Calu3 (cell line): ENCODE measurements around the gene PSME4. TPM values are rescaled to one million over a fixed set of nuclear protein-coding genes. Genes with fewer than 3 reads are reported as not detected.

Experiments
- BruUV-seq: library from RNA; stranded (reverse); fragments of 400-500 nt; replicated peaks from 2 replicates; lab custom pipeline; 2021; lab: Mats Ljungman, UMichigan
- CTCF ChIA-PET: fragments of 300-600 bp; sonication (Branson Sonifier 250); formaldehyde crosslinking; loops from one replicate; lab custom pipeline; 2022; ENCODE audit warnings: antibody characterized with exemption; lab: Charles Lee
- DNase-seq: peaks from one replicate; pipeline ENCODE4 v3.0.0; 2022
- H3K27ac Mint-ChIP-seq: one replicate; pipeline ENCODE4 v1.8.0; 2022; ENCODE audit warnings: mixed read lengths; ENCODE audit not compliant: unreplicated experiment
- H3K27me3 Mint-ChIP-seq: one replicate; pipeline ENCODE4 v1.8.0; 2022; ENCODE audit warnings: mixed read lengths; ENCODE audit not compliant: unreplicated experiment
- H3K36me3 Mint-ChIP-seq: one replicate; pipeline ENCODE4 v1.8.0; 2022; ENCODE audit warnings: mild to moderate bottlenecking, moderate library complexity, mixed read lengths; ENCODE audit not compliant: insufficient read depth, unreplicated experiment
- H3K4me1 Mint-ChIP-seq: one replicate; pipeline ENCODE4 v1.8.0; 2022; ENCODE audit warnings: mild to moderate bottlenecking, low read depth, mixed read lengths; ENCODE audit not compliant: unreplicated experiment
- H3K4me3 Mint-ChIP-seq: one replicate; pipeline ENCODE4 v1.8.0; 2022; ENCODE audit warnings: mild to moderate bottlenecking, low read depth, moderate library complexity, mixed read lengths; ENCODE audit not compliant: unreplicated experiment
- H3K9me3 Mint-ChIP-seq: one replicate; pipeline ENCODE4 v1.8.0; 2022; ENCODE audit warnings: low read depth, mixed read lengths; ENCODE audit not compliant: unreplicated experiment
- intact Hi-C: fragments of 100-400 bp; cut with micrococcal nuclease; formaldehyde crosslinking; loops from one replicate; pipeline ENCODE4 v1.10.0; 2022; ENCODE audit not compliant: unreplicated experiment
- total RNA-seq: library from RNA; stranded (reverse); gene quantifications from 2 replicates; pipeline ENCODE4 v1.2.3, GENCODE V29; 2022
- TF ChIP-seq, protein P1 (sequence below): fragments of 200-600 bp; IDR thresholded peaks from one replicate; pipeline ENCODE4 v1.8.0; 2022; ENCODE audit warnings: antibody characterized with exemption; ENCODE audit not compliant: unreplicated experiment

The PSME4 gene
- total RNA-seq, 1 experiment from 2014 or later = 58.4 TPM

DNA sequence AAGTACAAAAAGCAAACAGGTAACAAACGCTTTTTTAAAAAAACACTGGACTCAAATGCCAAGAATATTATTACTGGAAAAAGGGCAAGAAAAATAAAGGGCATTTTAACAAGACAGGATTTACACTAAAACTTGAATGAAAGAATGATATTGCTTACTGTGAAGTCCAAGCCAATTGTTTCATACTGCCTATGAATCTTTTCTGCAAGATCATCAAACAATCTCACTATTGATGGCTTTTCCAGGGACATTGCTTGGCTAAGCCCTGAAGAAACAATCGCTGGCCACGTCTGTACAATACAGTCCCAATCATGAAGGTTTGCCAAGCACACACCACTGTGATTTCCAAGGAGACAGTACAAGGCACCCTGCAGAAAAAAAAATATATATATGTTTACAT, 69.6 kb downstream of the PSME4 start:
- DNase-seq = no peak
- Mint-ChIP-seq H3K4me3 (no peak overlapping the region), H3K9me3 (no peaks in the 10 kb centered on the region), H3K27ac (no peak overlapping the region), H3K36me3 (peaks cover 11% of the 10 kb centered on the region), H3K27me3 (no peaks in the 10 kb centered on the region), H3K4me1 (peaks cover 15% of the 10 kb centered on the region)
- intact Hi-C loops = no loop called here
- CTCF ChIA-PET = no interaction called here
- TF ChIP-seq, protein P1, sequence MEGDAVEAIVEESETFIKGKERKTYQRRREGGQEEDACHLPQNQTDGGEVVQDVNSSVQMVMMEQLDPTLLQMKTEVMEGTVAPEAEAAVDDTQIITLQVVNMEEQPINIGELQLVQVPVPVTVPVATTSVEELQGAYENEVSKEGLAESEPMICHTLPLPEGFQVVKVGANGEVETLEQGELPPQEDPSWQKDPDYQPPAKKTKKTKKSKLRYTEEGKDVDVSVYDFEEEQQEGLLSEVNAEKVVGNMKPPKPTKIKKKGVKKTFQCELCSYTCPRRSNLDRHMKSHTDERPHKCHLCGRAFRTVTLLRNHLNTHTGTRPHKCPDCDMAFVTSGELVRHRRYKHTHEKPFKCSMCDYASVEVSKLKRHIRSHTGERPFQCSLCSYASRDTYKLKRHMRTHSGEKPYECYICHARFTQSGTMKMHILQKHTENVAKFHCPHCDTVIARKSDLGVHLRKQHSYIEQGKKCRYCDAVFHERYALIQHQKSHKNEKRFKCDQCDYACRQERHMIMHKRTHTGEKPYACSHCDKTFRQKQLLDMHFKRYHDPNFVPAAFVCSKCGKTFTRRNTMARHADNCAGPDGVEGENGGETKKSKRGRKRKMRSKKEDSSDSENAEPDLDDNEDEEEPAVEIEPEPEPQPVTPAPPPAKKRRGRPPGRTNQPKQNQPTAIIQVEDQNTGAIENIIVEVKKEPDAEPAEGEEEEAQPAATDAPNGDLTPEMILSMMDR = no peak
- BruUV-seq = no TSS peak

DNA sequence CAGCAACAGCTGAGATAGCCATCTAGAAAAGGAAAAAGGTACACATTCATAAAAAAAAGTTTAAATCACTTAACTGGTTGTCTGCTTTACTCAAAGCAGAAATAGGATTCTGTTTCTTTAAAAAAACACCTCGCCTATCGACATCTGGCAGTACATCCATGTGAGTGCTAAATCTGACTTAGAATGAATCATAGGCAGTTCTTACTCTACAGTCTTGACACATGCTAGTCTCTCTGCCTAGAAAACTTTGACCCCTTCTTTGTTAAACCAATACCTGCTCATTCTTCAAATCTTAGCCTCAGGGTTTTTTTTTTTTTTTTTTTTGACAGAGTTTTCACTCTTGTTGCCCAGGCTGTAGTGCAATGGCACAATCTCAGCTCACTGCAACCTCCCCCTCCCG, 73.9 kb downstream of the PSME4 start:
- H3K27ac Mint-ChIP-seq = peak overlapping the region; percentile 91

DNA sequence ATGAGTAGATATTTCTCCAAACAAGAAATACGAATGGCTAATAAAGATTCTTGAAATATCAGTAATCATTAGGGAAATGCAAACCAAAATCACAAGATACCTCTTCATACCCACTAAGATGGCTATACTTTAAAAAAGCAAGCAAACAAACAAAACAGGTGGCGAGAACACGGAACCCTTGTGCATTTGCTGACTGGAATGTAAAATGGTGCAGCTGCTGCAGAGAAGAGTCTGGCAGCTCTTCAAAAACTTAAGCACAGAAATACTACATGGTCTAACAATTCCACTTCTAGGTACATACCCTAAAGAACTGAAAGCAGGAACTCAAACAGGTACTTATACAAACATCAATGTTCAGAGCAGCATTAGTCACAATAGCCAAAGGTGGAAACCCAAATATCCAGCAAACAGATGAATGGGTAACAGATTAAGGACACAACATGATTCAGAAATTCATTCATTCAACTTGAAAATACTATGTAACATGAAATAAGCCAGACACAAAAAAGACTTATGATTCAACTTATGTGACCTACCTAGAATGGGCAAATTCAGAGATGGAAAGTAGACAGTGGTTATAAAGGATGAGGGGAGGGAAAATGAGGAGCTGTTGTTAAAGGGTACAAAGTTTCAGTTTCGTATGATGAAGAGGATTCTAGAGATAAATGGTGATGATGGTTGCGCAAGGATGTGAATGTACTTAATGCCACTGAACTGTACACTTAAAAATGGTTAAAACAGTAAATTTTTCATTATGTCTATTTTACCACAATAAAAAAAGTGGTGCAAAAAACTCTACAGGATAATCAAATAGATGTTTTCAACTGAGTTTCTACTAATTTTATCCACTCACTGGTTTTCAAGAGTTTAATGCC, 84.2 kb downstream of the PSME4 start:
- H3K27me3 Mint-ChIP-seq = no peaks in the 10 kb centered on the region
- no peak overlapping the region for H3K4me3 Mint-ChIP-seq
- TF ChIP-seq, protein P1 = no peak
- H3K36me3 Mint-ChIP-seq = peaks cover 40% of the 10 kb centered on the region
- DNase-seq = no peak
- intact Hi-C loops = no loop called here
- BruUV-seq = no TSS peak
- H3K9me3 Mint-ChIP-seq = no peaks in the 10 kb centered on the region
- CTCF ChIA-PET = interaction anchor here (1.0 kb wide), 1 partner anchor 25 kb away, joined by 3 read pairs; no protein-coding TSS in a partner anchor
- H3K4me1 Mint-ChIP-seq = no peaks in the 10 kb centered on the region
- H3K27ac Mint-ChIP-seq = no peak overlapping the region

More for the DNA sequence above, 73.9 kb downstream of the PSME4 start:
- CTCF ChIA-PET = interaction anchor here (0.5 to 0.7 kb wide), 2 partner anchors 66 to 147 kb away, joined by 3 to 4 read pairs; no protein-coding TSS in a partner anchor
- TF ChIP-seq, protein P1 = no peak
- H3K27me3 Mint-ChIP-seq = no peaks in the 10 kb centered on the region
- peak; percentile 6 for DNase-seq
- H3K4me3 Mint-ChIP-seq = peak overlapping the region; percentile 54
- H3K9me3 Mint-ChIP-seq = no peaks in the 10 kb centered on the region
- peaks cover 32% of the 10 kb centered on the region for H3K36me3 Mint-ChIP-seq
- intact Hi-C loops = loop anchor here (10.0 kb wide), 1 partner anchor 148 kb away; no protein-coding TSS in a partner anchor
- BruUV-seq = no TSS peak
- peaks cover 15% of the 10 kb centered on the region for H3K4me1 Mint-ChIP-seq

DNA sequence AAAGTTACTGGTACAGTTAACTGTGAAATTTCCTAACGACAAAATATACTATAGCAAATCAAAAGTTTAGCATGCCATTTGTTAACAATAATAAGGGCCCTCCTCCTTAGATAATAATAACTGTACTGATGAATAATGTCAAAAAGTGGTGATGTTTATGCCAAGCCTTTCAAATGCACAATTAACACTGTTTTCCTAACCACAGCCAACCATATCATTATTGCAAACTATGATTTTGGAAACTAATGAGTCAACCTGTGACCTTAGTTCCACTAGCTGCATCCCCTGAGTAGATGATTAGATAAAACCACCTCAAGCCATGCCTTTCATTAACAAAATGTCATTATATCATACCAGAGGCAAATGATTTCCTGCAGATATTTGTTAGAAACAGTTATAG, 85.9 kb downstream of the PSME4 start:
- BruUV-seq = no TSS peak
- H3K4me3 Mint-ChIP-seq = no peak overlapping the region
- TF ChIP-seq, protein P1 = no peak
- DNase-seq = no peak
- no peaks in the 10 kb centered on the region for H3K4me1 Mint-ChIP-seq
- H3K27me3 Mint-ChIP-seq = no peaks in the 10 kb centered on the region
- no peaks in the 10 kb centered on the region for H3K9me3 Mint-ChIP-seq
- peaks cover 36% of the 10 kb centered on the region for H3K36me3 Mint-ChIP-seq
- no peak overlapping the region for H3K27ac Mint-ChIP-seq
- intact Hi-C loops = no loop called here
- CTCF ChIA-PET = no interaction called here
